RWPE2 (cell line): ENCODE results near the gene SLC1A5.
"Not testable (repeated sequence)": the region's sequence is repeated elsewhere in the genome, so short reads cannot be mapped to it uniquely, and the experiment has no call there.

Source experiments
- ATAC-seq: fragments of 200-7000 bp; cut with Tn5 transposase; 3 replicates; pipeline ENCODE4 v1.9.1; 2021; ENCODE audit warnings: low read depth
- DNase-seq: peaks from one replicate; pipeline ENCODE4 v3.0.0-alpha.2; 2020; ENCODE audit warnings: low spot score
- H3K27ac ChIP-seq: fragments of 450-650 bp; 2 replicates; pipeline ENCODE4 v1.5.1; 2017; ENCODE audit warnings: mild to moderate bottlenecking; ENCODE audit not compliant: poor library complexity, severe bottlenecking
- H3K27me3 ChIP-seq: fragments of 250-450 bp; sonication (Bioruptor Pico); 2 replicates; pipeline ENCODE4 v1.5.1; 2021; ENCODE audit warnings: mild to moderate bottlenecking, moderate library complexity; ENCODE audit not compliant: insufficient read depth, poor library complexity, severe bottlenecking
- H3K36me3 ChIP-seq: fragments of 250-450 bp; sonication (Bioruptor Pico); 2 replicates; pipeline ENCODE4 v1.5.1; 2020; ENCODE audit warnings: low read depth, mild to moderate bottlenecking, moderate library complexity
- H3K4me1 ChIP-seq: fragments of 250-450 bp; sonication (Bioruptor Pico); 2 replicates; pipeline ENCODE4 v1.5.1; 2021; ENCODE audit warnings: mild to moderate bottlenecking, moderate library complexity; ENCODE audit not compliant: insufficient read depth, poor library complexity, severe bottlenecking
- H3K4me3 ChIP-seq: fragments of 250-450 bp; sonication (Bioruptor Pico); 2 replicates; pipeline ENCODE4 v1.5.1; 2021; ENCODE audit warnings: mild to moderate bottlenecking, moderate library complexity; ENCODE audit not compliant: severe bottlenecking
- H3K9me3 ChIP-seq: fragments of 250-450 bp; sonication (Bioruptor Pico); 2 replicates; pipeline ENCODE4 v1.5.1; 2021; ENCODE audit warnings: mild to moderate bottlenecking, moderate library complexity; ENCODE audit not compliant: severe bottlenecking
- TF ChIP-seq, protein P1 (sequence below): fragments of 450-650 bp; IDR thresholded peaks from one replicate; pipeline ENCODE4 v1.5.1; 2017; ENCODE audit warnings: mild to moderate bottlenecking, moderate library complexity; ENCODE audit not compliant: poor library complexity, severe bottlenecking

The SLC1A5 gene

DNA sequence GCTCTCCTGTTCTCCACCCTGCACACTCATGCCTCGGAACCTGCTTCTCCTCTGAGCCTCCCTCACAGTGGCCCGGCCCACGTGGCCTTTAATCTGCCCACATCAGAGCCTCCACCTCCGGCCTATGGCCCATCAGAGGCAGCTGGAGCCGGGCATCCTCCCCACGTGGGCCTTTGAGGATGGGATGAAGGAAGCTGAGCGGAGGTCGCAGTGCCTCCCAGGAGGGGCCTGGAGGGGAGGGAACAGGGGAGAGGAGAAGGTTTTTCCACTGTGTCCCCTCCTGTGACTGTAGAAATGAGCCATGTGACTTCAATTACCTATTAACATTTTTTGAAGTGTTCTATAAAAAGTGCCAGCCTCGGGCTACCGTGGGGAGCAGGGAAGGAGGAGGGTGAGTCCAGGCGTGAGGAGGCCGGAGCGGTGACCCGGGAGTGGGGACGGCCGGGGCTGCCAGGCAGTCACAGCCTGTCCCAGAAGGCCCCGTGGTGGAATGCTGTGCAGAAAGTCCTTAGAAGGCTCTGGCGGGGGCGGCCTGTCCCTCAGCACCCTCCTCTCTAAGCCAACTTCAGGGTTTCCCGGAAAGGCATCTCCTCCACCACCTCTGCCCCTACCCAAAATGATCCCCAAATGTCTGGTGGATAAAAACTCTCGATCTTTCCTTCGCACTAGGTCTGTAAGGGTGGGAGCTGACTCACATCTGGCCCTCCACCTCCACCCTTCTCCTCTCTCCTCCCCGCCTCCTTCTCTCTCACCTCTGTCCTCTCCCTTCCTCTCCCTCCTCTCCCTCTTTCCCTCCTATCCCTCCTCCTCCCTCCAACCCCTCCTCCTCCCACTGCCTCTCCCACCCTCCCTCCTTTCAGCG is 24.8 kb upstream of the SLC1A5 start:
- DNase-seq: no peak
- peak; percentile 19; the same call in 1 of the 3 replicates for ATAC-seq
- Histone ChIP-seq H3K9me3 (no peaks in the 10 kb centered on the region), H3K27me3 (no peaks in the 10 kb centered on the region), H3K36me3 (no peaks in the 10 kb centered on the region), H3K4me1 (peaks cover 5% of the 10 kb centered on the region), H3K4me3 (no peak overlapping the region), H3K27ac (no peak overlapping the region)
- TF ChIP-seq, protein P1, sequence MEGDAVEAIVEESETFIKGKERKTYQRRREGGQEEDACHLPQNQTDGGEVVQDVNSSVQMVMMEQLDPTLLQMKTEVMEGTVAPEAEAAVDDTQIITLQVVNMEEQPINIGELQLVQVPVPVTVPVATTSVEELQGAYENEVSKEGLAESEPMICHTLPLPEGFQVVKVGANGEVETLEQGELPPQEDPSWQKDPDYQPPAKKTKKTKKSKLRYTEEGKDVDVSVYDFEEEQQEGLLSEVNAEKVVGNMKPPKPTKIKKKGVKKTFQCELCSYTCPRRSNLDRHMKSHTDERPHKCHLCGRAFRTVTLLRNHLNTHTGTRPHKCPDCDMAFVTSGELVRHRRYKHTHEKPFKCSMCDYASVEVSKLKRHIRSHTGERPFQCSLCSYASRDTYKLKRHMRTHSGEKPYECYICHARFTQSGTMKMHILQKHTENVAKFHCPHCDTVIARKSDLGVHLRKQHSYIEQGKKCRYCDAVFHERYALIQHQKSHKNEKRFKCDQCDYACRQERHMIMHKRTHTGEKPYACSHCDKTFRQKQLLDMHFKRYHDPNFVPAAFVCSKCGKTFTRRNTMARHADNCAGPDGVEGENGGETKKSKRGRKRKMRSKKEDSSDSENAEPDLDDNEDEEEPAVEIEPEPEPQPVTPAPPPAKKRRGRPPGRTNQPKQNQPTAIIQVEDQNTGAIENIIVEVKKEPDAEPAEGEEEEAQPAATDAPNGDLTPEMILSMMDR: no peak

DNA sequence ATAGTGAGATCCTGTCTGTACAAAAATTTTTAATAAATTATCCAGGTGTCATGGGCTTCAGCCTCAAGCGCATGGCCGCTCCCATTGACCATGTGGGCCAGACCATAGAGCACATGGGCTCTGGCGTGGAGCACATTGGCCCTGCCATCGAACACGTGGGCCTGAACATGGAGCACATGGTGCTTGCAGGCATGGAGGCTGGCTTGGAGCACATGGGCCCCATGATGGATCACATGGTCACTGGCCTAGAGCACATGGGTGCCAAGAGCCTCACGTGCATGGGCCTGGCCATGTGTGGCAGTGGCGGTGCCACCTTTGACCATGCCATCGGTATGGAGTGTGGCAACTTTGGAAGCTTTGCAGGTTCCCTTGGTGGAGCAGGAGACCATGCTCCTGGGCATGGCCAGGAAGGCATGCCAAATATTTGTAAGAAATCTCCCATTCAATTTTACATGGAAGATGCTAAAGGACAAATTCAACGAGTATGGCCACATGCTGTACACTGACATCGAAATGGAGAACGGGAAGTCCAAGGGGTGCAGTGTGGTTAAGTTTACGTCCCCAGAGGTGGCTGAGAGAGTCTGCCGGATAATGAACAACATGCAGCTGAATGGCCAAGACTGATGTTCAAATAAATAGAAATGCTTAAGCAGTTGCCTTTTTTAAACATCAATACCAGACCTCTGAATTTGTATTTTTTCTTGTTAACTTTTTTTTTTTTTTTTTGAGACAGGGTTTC is 21.3 kb upstream of the SLC1A5 start:
- H3K36me3 ChIP-seq: no peaks in the 10 kb centered on the region
- peaks cover 5% of the 10 kb centered on the region for H3K4me1 ChIP-seq
- DNase-seq: no peak
- no peak overlapping the region for H3K27ac ChIP-seq
- H3K27me3 ChIP-seq: no peaks in the 10 kb centered on the region
- H3K9me3 ChIP-seq: no peaks in the 10 kb centered on the region
- no peak overlapping the region for H3K4me3 ChIP-seq
- TF ChIP-seq, protein P1: no peak
- ATAC-seq: no peak

DNA sequence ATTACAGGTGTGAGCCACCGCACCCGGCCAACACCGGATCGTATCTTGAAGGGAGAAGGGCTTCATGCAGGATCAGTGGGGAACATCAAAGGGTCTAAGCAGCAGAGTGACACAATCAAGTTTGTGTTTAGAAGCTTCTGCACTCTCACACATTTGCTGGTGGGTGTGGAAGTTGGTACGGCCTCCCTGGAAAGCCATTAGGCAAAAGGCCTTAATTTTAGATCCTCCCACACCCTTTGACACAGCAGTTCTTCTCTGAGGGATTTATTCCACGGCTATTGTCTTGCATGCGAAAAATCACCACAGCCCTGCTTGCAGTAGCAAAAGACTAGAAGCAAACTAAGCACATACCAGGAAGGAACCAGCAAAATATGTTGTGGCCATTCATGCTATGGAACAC is 18.3 kb upstream of the SLC1A5 start:
- H3K27me3 ChIP-seq: no peaks in the 10 kb centered on the region
- H3K27ac ChIP-seq: no peak overlapping the region
- H3K4me1 ChIP-seq: no peaks in the 10 kb centered on the region
- H3K36me3 ChIP-seq: no peaks in the 10 kb centered on the region
- H3K9me3 ChIP-seq: no peaks in the 10 kb centered on the region
- H3K4me3 ChIP-seq: no peak overlapping the region
- no peak for DNase-seq
- no peak for ATAC-seq
- TF ChIP-seq, protein P1: no peak

DNA sequence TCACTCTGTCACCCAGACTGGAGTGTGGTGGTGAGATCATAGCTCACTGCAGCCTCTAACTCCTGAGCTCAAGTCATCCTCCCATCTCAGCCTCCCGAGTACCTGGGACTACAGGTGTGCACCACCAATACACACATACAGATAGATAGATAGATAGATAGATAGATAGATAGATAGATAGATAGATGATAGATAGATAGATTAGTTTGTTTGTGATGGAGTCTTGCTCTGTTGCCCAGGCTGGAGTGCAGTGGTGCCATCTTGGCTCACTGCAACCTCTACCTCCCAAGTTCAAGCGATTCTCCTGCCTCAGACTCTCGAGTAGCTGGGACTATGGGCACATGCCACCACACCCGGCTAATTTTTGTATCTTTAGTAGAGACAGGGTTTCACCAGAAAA is 16.0 kb upstream of the SLC1A5 start:
- not testable (repeated sequence) for H3K27me3 ChIP-seq, H3K9me3 ChIP-seq, H3K27ac ChIP-seq, H3K36me3 ChIP-seq, DNase-seq, ATAC-seq, H3K4me1 ChIP-seq, H3K4me3 ChIP-seq

DNA sequence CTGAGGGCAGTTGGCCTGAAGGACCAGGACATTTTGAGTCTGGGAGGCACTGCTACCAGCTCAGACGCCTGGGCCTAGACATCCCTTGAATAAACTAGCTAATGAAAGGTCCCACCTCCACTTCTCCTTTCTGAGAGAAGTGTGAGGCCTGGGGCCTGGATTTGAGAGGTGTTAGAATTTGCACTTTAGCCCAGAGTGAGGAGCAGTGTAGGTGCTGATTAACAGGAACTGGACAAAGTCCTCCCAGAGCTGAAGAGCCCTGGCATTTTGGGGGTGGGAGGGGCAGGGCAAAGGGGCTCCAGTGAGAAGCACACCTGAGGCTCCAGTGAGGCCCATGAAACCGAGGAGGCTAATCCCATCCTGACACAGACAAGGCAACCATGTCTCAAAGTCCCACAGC is 15.2 kb upstream of the SLC1A5 start:
- ATAC-seq (no peak), DNase-seq (no peak)
- Histone ChIP-seq H3K9me3 (no peaks in the 10 kb centered on the region), H3K4me3 (no peak overlapping the region), H3K4me1 (no peaks in the 10 kb centered on the region), H3K27me3 (no peaks in the 10 kb centered on the region), H3K36me3 (no peaks in the 10 kb centered on the region), H3K27ac (no peak overlapping the region)
- TF ChIP-seq, protein P1: no peak
